ENCODE results near the gene SERPINB13.

SERPINB13 gene

GRCh38 chr18:63586966-63587365 is at the start of gene SERPINB13:
TSS of gene SERPINB13 (plus strand) at chr18:63587343. CDS start at chr18:63588668, 1,325 bp downstream.
- H3K36me3 ChIP-seq (ENCODE audit: insufficient read depth, low read length): no peaks in the 10 kb centered on the region
- no peak within 1 kb of the TSS for H3K4me3 ChIP-seq (ENCODE audit: low read length)
- no peaks in the 10 kb centered on the region for H3K27me3 ChIP-seq (ENCODE audit: insufficient read depth, low read length)
- no peaks in the 10 kb centered on the region for H3K4me1 ChIP-seq (ENCODE audit: insufficient read depth, low read length)
- no peak within 1 kb of the TSS for H2AFZ ChIP-seq (ENCODE audit: low read depth, low read length)
- H3K9me3 ChIP-seq (ENCODE audit: low read length): no peaks in the 10 kb centered on the region

- Histone ChIP-seq H3K4me1 (ENCODE audit: insufficient read depth, low read length) (peaks cover 36% of the 10 kb centered on the region), H3K27me3 (ENCODE audit: insufficient read depth, low read length) (no peaks in the 10 kb centered on the region), H3K9me3 (ENCODE audit: low read length) (peaks cover 3% of the 10 kb centered on the region)
Measured at GRCh38 chr18:63539904-63540510, 47.1 kb upstream of the SERPINB13 start.

GRCh38 chr18:63542069-63542468 is 45.1 kb upstream of the SERPINB13 start, which contains the start of gene SERPINB12:
TSS of gene SERPINB12 (plus strand) at chr18:63542369. CDS start at chr18:63556160, 13,791 bp downstream.
- Histone ChIP-seq H3K4me3 (ENCODE audit: low read length) (no peak within 1 kb of the TSS), H3K27me3 (ENCODE audit: insufficient read depth, low read length) (no peaks in the 10 kb centered on the region), H3K4me1 (ENCODE audit: insufficient read depth, low read length) (peaks cover 36% of the 10 kb centered on the region), H2AFZ (ENCODE audit: low read depth, low read length) (no peak within 1 kb of the TSS), H3K9me3 (ENCODE audit: low read length) (peaks cover 2% of the 10 kb centered on the region), H3K36me3 (ENCODE audit: insufficient read depth, low read length) (no peaks in the 10 kb centered on the region)

More at GRCh38 chr18:63539904-63540510, 47.1 kb upstream of the SERPINB13 start:
- no peak overlapping the region for H3K4me3 ChIP-seq (ENCODE audit: low read length)
- H2AFZ ChIP-seq (ENCODE audit: low read depth, low read length): no peak overlapping the region
- H3K36me3 ChIP-seq (ENCODE audit: insufficient read depth, low read length): no peaks in the 10 kb centered on the region

- no peak overlapping the region for H3K4me3 ChIP-seq (ENCODE audit: low read length)
- H3K27me3 ChIP-seq (ENCODE audit: insufficient read depth, low read length): no peaks in the 10 kb centered on the region
- H2AFZ ChIP-seq (ENCODE audit: low read depth, low read length): no peak overlapping the region
- no peaks in the 10 kb centered on the region for H3K36me3 ChIP-seq (ENCODE audit: insufficient read depth, low read length)
- H3K9me3 ChIP-seq (ENCODE audit: low read length): no peaks in the 10 kb centered on the region
- peaks cover 32% of the 10 kb centered on the region for H3K4me1 ChIP-seq (ENCODE audit: insufficient read depth, low read length)
Measured at GRCh38 chr18:63544017-63544416, 43.1 kb upstream of the SERPINB13 start.

GRCh38 chr18:63545000-63545399 is 42.1 kb upstream of the SERPINB13 start:
- Histone ChIP-seq H3K36me3 (ENCODE audit: insufficient read depth, low read length) (no peaks in the 10 kb centered on the region), H3K9me3 (ENCODE audit: low read length) (no peaks in the 10 kb centered on the region), H3K27me3 (ENCODE audit: insufficient read depth, low read length) (no peaks in the 10 kb centered on the region), H3K4me3 (ENCODE audit: low read length) (no peak overlapping the region), H3K4me1 (ENCODE audit: insufficient read depth, low read length) (peaks cover 22% of the 10 kb centered on the region), H2AFZ (ENCODE audit: low read depth, low read length) (no peak overlapping the region)

- Histone ChIP-seq H2AFZ (ENCODE audit: low read depth, low read length) (no peak overlapping the region), H3K9me3 (ENCODE audit: low read length) (no peaks in the 10 kb centered on the region), H3K27me3 (ENCODE audit: insufficient read depth, low read length) (no peaks in the 10 kb centered on the region), H3K36me3 (ENCODE audit: insufficient read depth, low read length) (no peaks in the 10 kb centered on the region), H3K4me1 (ENCODE audit: insufficient read depth, low read length) (no peaks in the 10 kb centered on the region), H3K4me3 (ENCODE audit: low read length) (no peak overlapping the region)
Measured at GRCh38 chr18:63550068-63550467, 37.1 kb upstream of the SERPINB13 start.

GRCh38 chr18:63551769-63552168 is 35.4 kb upstream of the SERPINB13 start:
- H2AFZ ChIP-seq (ENCODE audit: low read depth, low read length): no peak overlapping the region
- H3K4me3 ChIP-seq (ENCODE audit: low read length): no peak overlapping the region
- H3K4me1 ChIP-seq (ENCODE audit: insufficient read depth, low read length): no peaks in the 10 kb centered on the region
- no peaks in the 10 kb centered on the region for H3K9me3 ChIP-seq (ENCODE audit: low read length)
- no peaks in the 10 kb centered on the region for H3K27me3 ChIP-seq (ENCODE audit: insufficient read depth, low read length)
- no peaks in the 10 kb centered on the region for H3K36me3 ChIP-seq (ENCODE audit: insufficient read depth, low read length)

GRCh38 chr18:63552581-63552980 is 34.6 kb upstream of the SERPINB13 start:
- no peaks in the 10 kb centered on the region for H3K27me3 ChIP-seq (ENCODE audit: insufficient read depth, low read length)
- H3K36me3 ChIP-seq (ENCODE audit: insufficient read depth, low read length): no peaks in the 10 kb centered on the region
- no peak overlapping the region for H3K4me3 ChIP-seq (ENCODE audit: low read length)
- no peak overlapping the region for H2AFZ ChIP-seq (ENCODE audit: low read depth, low read length)
- no peaks in the 10 kb centered on the region for H3K4me1 ChIP-seq (ENCODE audit: insufficient read depth, low read length)
- no peaks in the 10 kb centered on the region for H3K9me3 ChIP-seq (ENCODE audit: low read length)

GRCh38 chr18:63553081-63553480 is 34.1 kb upstream of the SERPINB13 start:
- no peak overlapping the region for H2AFZ ChIP-seq (ENCODE audit: low read depth, low read length)
- H3K9me3 ChIP-seq (ENCODE audit: low read length): no peaks in the 10 kb centered on the region
- no peaks in the 10 kb centered on the region for H3K27me3 ChIP-seq (ENCODE audit: insufficient read depth, low read length)
- no peak overlapping the region for H3K4me3 ChIP-seq (ENCODE audit: low read length)
- no peaks in the 10 kb centered on the region for H3K4me1 ChIP-seq (ENCODE audit: insufficient read depth, low read length)
- H3K36me3 ChIP-seq (ENCODE audit: insufficient read depth, low read length): no peaks in the 10 kb centered on the region

- H3K36me3 ChIP-seq (ENCODE audit: insufficient read depth, low read length): no peaks in the 10 kb centered on the region
- no peak overlapping the region for H3K4me3 ChIP-seq (ENCODE audit: low read length)
- no peaks in the 10 kb centered on the region for H3K27me3 ChIP-seq (ENCODE audit: insufficient read depth, low read length)
- H3K4me1 ChIP-seq (ENCODE audit: insufficient read depth, low read length): no peaks in the 10 kb centered on the region
- no peak overlapping the region for H2AFZ ChIP-seq (ENCODE audit: low read depth, low read length)
- H3K9me3 ChIP-seq (ENCODE audit: low read length): no peaks in the 10 kb centered on the region
Measured at GRCh38 chr18:63559567-63560491, 27.3 kb upstream of the SERPINB13 start.

- H3K4me3 ChIP-seq (ENCODE audit: low read length): no peak overlapping the region
Measured at GRCh38 chr18:63562284-63562683, 24.9 kb upstream of the SERPINB13 start.

GRCh38 chr18:63564021-63564420 is 23.1 kb upstream of the SERPINB13 start:
- Histone ChIP-seq H3K27me3 (ENCODE audit: insufficient read depth, low read length) (no peaks in the 10 kb centered on the region), H3K4me1 (ENCODE audit: insufficient read depth, low read length) (no peaks in the 10 kb centered on the region), H3K9me3 (ENCODE audit: low read length) (no peaks in the 10 kb centered on the region), H3K36me3 (ENCODE audit: insufficient read depth, low read length) (no peaks in the 10 kb centered on the region), H3K4me3 (ENCODE audit: low read length) (no peak overlapping the region), H2AFZ (ENCODE audit: low read depth, low read length) (no peak overlapping the region)

More at GRCh38 chr18:63562284-63562683, 24.9 kb upstream of the SERPINB13 start:
- Histone ChIP-seq H3K4me1 (ENCODE audit: insufficient read depth, low read length) (no peaks in the 10 kb centered on the region), H3K9me3 (ENCODE audit: low read length) (no peaks in the 10 kb centered on the region), H3K36me3 (ENCODE audit: insufficient read depth, low read length) (no peaks in the 10 kb centered on the region), H3K27me3 (ENCODE audit: insufficient read depth, low read length) (no peaks in the 10 kb centered on the region), H2AFZ (ENCODE audit: low read depth, low read length) (no peak overlapping the region)

GRCh38 chr18:63564561-63564960 is 22.6 kb upstream of the SERPINB13 start:
- Histone ChIP-seq H3K36me3 (ENCODE audit: insufficient read depth, low read length) (no peaks in the 10 kb centered on the region), H3K4me3 (ENCODE audit: low read length) (no peak overlapping the region)

More at GRCh38 chr18:63564561-63564960, 22.6 kb upstream of the SERPINB13 start:
- no peaks in the 10 kb centered on the region for H3K27me3 ChIP-seq (ENCODE audit: insufficient read depth, low read length)
- no peak overlapping the region for H2AFZ ChIP-seq (ENCODE audit: low read depth, low read length)
- H3K4me1 ChIP-seq (ENCODE audit: insufficient read depth, low read length): no peaks in the 10 kb centered on the region
- H3K9me3 ChIP-seq (ENCODE audit: low read length): no peaks in the 10 kb centered on the region
